Breast epithelium (tissue), 3 donors: ENCODE data around the gene ERMP1.

ENCODE experiments used
- POLR2A ChIP-seq: fragments of 450-650 bp; IDR thresholded peaks from one replicate; pipeline ENCODE4 v1.6.1; 2016; ENCODE audit warnings: antibody characterized with exemption, mild to moderate bottlenecking, moderate library complexity
- POLR2AphosphoS5 ChIP-seq, 3 donors: sonication (generic); formaldehyde crosslinking; IDR thresholded peaks; one replicate each; pipeline ENCODE4 v1.6.1; 2017; ENCODE audit warnings: antibody characterized with exemption in 3 of 3
- TF ChIP-seq, protein P1 (sequence below), 3 donors: fragments of 450-650 bp; IDR thresholded peaks; one replicate each; pipeline ENCODE4 v1.5.1; 2016 to 2017; ENCODE audit warnings: antibody characterized with exemption in 3 of 3, mild to moderate bottlenecking in 3 of 3, moderate library complexity in 3 of 3

DNA sequence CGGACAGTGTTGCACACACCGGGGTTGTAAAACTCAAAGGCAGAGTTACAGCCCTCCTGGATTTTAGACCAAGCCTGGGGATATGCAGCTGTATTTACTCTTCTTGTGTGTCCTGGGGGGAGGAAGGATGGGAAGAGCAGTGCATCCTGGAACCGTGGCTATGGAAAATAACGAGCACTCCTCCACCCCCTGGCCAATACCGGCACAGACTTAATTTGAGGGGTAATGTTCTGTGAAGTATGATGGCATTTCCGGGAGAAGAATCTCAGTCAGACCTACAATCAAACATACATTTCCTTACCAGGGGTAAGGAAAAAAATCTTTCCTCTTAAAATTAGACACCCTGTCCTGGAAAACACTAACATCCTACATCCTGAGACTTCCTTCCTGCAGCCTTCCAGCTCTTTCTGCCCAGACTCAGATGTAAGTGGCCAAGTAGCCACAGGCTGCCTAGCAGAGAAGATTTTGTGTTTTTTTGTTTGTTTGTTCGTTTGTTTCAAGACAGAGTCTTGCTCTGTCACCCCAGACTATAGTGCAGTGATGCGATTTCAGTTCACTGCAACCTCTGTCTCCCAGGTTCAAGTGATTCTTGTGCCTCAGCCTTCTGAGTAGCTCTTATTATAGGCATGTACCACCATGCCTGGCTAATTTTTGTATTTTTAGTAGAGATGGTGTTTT lies 11.0 kb upstream of the ERMP1 start:
- TF ChIP-seq, protein P1, sequence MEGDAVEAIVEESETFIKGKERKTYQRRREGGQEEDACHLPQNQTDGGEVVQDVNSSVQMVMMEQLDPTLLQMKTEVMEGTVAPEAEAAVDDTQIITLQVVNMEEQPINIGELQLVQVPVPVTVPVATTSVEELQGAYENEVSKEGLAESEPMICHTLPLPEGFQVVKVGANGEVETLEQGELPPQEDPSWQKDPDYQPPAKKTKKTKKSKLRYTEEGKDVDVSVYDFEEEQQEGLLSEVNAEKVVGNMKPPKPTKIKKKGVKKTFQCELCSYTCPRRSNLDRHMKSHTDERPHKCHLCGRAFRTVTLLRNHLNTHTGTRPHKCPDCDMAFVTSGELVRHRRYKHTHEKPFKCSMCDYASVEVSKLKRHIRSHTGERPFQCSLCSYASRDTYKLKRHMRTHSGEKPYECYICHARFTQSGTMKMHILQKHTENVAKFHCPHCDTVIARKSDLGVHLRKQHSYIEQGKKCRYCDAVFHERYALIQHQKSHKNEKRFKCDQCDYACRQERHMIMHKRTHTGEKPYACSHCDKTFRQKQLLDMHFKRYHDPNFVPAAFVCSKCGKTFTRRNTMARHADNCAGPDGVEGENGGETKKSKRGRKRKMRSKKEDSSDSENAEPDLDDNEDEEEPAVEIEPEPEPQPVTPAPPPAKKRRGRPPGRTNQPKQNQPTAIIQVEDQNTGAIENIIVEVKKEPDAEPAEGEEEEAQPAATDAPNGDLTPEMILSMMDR (IDR thresholded peaks at IDR 0.05): no peak
- TF ChIP-seq POLR2A (no peak), POLR2AphosphoS5 (IDR thresholded peaks at IDR 0.05) (no peak)
